Common myeloid progenitor, CD34-positive (primary cell): ENCODE results near the gene LRP6.
"Not testable (repeated sequence)": the region's sequence is repeated elsewhere in the genome, so short reads cannot be mapped to it uniquely, and the experiment has no call there.

Source experiments
- CTCF ChIA-PET: fragments of 350-600 bp; sonication (Branson Sonifier 250); formaldehyde crosslinking; loops from one replicate; lab custom pipeline; 2021; ENCODE audit warnings: antibody characterized with exemption; lab: Charles Lee
- POLR2A ChIA-PET: fragments of 350-600 bp; sonication (Branson Sonifier 250); formaldehyde crosslinking; loops from one replicate; lab custom pipeline; 2021; ENCODE audit warnings: antibody characterized with exemption; lab: Charles Lee
- DNase-seq, 3 donors: peaks; one replicate each; pipeline versions ENCODE4 v3.0.0 to v3.0.0-alpha.2; 2013
- H3K27ac ChIP-seq, 2 experiments: 1 replicate in 1 of 2; 2 replicates in 1 of 2; pipeline ENCODE4 v1.7.0; 2013; ENCODE audit warnings: inconsistent platforms in 2 of 2, low read length in 2 of 2, mild to moderate bottlenecking in 2 of 2, low read depth in 1 of 2, moderate library complexity in 1 of 2; ENCODE audit not compliant: severe bottlenecking in 2 of 2, insufficient read depth in 1 of 2, poor library complexity in 1 of 2
- H3K27me3 ChIP-seq, 5 experiments: replicated peaks in 2 of 5; 1 replicate in 3 of 5; 2 replicates in 2 of 5; pipeline versions ENCODE4 v1.6.1 to v1.7.0; 2013; ENCODE audit warnings: low read length in 4 of 5, mild to moderate bottlenecking in 2 of 5, moderate library complexity in 2 of 5, inconsistent platforms in 1 of 5; ENCODE audit not compliant: insufficient read depth in 5 of 5, control insufficient read depth in 4 of 5
- H3K36me3 ChIP-seq, 4 experiments: 1 replicate in 2 of 4; 2 replicates in 2 of 4; pipeline versions ENCODE4 v1.6.1 to v1.7.0; 2013; ENCODE audit warnings: low read length in 3 of 4, control low read depth in 1 of 4, mild to moderate bottlenecking in 1 of 4; ENCODE audit not compliant: control insufficient read depth in 4 of 4, insufficient read depth in 4 of 4
- H3K4me1 ChIP-seq, 4 experiments: 1 replicate in 3 of 4; 2 replicates in 1 of 4; pipeline versions ENCODE4 v1.6.1 to v1.7.1; 2013; ENCODE audit warnings: low read length in 3 of 4, mild to moderate bottlenecking in 3 of 4, control low read depth in 1 of 4, inconsistent platforms in 1 of 4, moderate library complexity in 1 of 4; ENCODE audit not compliant: control insufficient read depth in 4 of 4, insufficient read depth in 4 of 4; ENCODE audit errors: control extremely low read depth in 1 of 4
- H3K4me3 ChIP-seq, 7 experiments: 1 replicate in 4 of 7; 2 replicates in 3 of 7; pipeline versions ENCODE4 v1.5.1 to v1.7.0; 2013; ENCODE audit warnings: mild to moderate bottlenecking in 7 of 7, low read length in 6 of 7, moderate library complexity in 6 of 7, inconsistent platforms in 2 of 7, low read depth in 2 of 7, control low read depth in 1 of 7; ENCODE audit not compliant: insufficient read depth in 4 of 7, control insufficient read depth in 1 of 7; ENCODE audit errors: extremely low read depth in 1 of 7
- H3K9me3 ChIP-seq, 5 experiments: 1 replicate in 4 of 5; 2 replicates in 1 of 5; pipeline versions ENCODE4 v1.6.1 to v1.7.1; 2013; ENCODE audit warnings: low read length in 4 of 5, mild to moderate bottlenecking in 2 of 5, inconsistent platforms in 1 of 5, low read depth in 1 of 5, moderate library complexity in 1 of 5; ENCODE audit not compliant: control insufficient read depth in 4 of 5, insufficient read depth in 2 of 5; ENCODE audit errors: control extremely low read depth in 1 of 5
- whole genome bisulfite sequencing: methylation state at CpG from one replicate; pipeline ENCODE4 v1.1.5; 2013; ENCODE audit not compliant: insufficient coverage; 5-methylcytosine and 5-hydroxymethylcytosine counted together

Gene LRP6

DNA sequence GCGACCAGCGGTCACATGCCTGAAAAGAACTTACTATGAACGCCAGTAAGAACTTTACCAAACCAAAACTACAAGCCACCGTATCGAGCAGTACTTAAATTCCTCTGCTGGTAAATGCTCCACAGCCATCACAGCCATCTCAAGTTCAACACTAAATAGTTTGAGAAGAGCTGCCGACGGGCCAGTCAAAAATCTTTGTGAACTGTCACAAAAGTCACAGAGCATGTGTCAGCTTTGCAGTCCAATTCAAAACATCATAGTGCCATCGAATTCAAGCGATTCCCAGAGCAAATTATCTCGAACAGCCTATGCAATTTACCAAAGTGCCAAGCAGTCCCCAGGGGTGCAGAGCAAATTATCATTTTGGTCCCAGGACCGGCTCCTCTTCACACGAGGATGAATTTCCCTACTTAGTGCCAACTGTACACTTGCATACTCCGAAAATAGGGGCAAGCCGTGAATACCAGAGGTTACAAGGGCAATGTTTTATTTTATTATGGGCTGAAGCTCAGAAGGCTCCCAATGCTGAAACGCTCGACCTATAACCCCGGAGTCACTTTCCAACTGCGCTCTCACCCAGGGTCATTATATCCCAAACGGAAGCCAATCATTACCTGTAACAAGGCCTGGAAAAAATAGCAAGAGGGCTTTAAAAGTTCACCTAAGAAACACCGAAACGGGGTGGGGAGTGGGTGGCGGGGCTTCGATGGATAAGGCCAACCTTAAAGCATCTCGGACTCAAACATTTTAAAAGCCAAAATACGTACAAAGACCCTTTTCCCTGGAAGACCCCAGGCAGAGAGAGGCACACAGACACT lies 1.1 kb downstream of the LRP6 start:
- Histone ChIP-seq H3K4me3 (peak overlapping the region; percentile 77 to 91 (median 84)), H3K4me1 (peaks cover 5 to 19% (median 12%) of the 10 kb centered on the region in 4 experiments), H3K36me3 (no peaks in the 10 kb centered on the region), H3K27me3 (peaks cover 0 to 4% (median 0%) of the 10 kb centered on the region in 5 experiments), H3K27ac (peak overlapping the region in 1 of 2 experiments; percentile 89), H3K9me3 (no peaks in the 10 kb centered on the region)
- CTCF ChIA-PET, result interaction anchor here (1.5 kb wide), 1 partner anchor 90 kb away, joined by 3 read pairs; no protein-coding TSS in a partner anchor
- WGBS, result 1% methylated on average over 20 of the region's 25 CpGs
- peak; percentile 32 to 56 (median 52) for DNase-seq
- POLR2A ChIA-PET, result interaction anchor here (0.9 kb wide), 1 partner anchor 450 kb away, joined by 3 read pairs; no protein-coding TSS in a partner anchor

DNA sequence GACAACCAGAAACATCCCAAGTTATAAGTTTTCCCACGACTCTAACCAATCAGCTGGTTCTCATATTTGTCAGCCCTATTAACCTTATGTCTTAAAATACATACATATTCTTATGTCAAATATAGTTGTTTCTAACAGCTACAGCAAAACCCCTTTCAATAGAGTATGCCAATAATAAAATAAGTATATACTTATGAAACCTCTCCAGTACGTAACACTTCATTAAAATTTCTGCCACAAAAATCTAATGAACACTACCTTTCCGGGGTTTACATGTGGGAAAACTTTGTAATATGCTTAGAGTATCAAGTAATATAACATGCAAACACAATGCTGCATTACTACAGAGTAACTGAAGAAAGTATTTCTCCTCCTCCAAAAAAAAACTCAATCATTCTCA lies 1.8 kb downstream of the LRP6 start:
- H3K27me3 ChIP-seq, result peaks cover 0 to 4% (median 0%) of the 10 kb centered on the region in 5 experiments
- WGBS, result no CpG with 5 or more reads among the region's 3 CpGs
- H3K36me3 ChIP-seq, result no peaks in the 10 kb centered on the region
- POLR2A ChIA-PET, result no interaction called here
- CTCF ChIA-PET, result interaction anchor here (1.5 kb wide), 1 partner anchor 90 kb away, joined by 3 read pairs; no protein-coding TSS in a partner anchor
- peaks cover 5 to 19% (median 12%) of the 10 kb centered on the region in 4 experiments for H3K4me1 ChIP-seq
- DNase-seq, result no peak
- H3K4me3 ChIP-seq, result peak overlapping the region in 6 of 7 experiments; percentile 77 to 89 (median 84)
- no peaks in the 10 kb centered on the region for H3K9me3 ChIP-seq
- no peak overlapping the region for H3K27ac ChIP-seq

DNA sequence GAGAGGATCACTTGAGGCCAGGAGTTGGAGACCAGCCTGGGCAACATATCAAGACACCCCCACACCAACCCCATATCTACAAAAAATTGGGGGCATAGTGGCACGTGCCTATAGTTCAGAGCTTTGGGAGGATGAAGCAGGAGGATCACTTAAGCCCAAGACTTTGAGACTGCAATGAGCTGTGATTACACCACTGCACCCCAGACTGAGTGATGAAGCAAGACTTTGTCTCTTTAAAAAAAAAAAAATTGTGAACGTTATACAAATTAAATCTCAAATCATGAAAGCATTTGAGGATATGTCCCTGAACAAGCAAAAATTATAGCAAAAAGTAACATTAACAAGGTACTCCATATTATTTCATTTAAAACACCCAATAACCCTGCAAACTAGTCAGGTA lies 2.9 kb downstream of the LRP6 start:
- H3K36me3 ChIP-seq, result no peaks in the 10 kb centered on the region
- H3K4me3 ChIP-seq, result no peak overlapping the region
- H3K27ac ChIP-seq, result no peak overlapping the region
- peaks cover 0 to 4% (median 0%) of the 10 kb centered on the region in 5 experiments for H3K27me3 ChIP-seq
- no peaks in the 10 kb centered on the region for H3K9me3 ChIP-seq
- ChIA-PET POLR2A (interaction anchor here (0.7 kb wide), 1 partner anchor 1090 kb away, joined by 3 read pairs; no protein-coding TSS in a partner anchor), CTCF (no interaction called here)
- 60% methylated on average over 1 of the region's 2 CpGs for WGBS
- no peak for DNase-seq
- peaks cover 5 to 19% (median 12%) of the 10 kb centered on the region in 4 experiments for H3K4me1 ChIP-seq

DNA sequence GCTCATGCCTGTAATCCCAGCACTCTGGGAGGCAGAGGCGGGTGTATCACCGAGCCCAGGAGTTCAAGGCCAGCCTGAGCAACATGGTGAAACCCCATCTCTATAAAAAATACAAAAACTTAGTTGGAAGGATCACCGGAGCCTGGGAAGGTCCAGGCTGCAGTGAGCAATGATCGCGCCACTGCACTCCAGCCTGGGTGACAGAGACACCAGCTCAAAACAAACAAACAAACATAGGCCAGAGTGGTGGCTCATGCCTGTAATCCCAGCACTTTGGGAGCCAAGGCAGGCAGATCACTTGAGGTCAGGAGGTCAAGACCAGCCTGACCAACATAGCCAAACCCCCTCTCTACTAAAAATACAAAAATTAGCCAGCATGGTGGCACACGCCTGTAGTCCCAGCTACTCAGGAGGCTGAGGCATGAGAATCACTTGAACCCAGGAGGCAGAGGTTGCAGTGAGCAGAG lies 10.5 kb downstream of the LRP6 start:
- POLR2A ChIA-PET, H3K9me3 ChIP-seq, DNase-seq, H3K4me3 ChIP-seq, H3K4me1 ChIP-seq, H3K27ac ChIP-seq, CTCF ChIA-PET, H3K36me3 ChIP-seq, H3K27me3 ChIP-seq: not testable (repeated sequence)
- 100% methylated on average over 3 of the region's 6 CpGs for WGBS

DNA sequence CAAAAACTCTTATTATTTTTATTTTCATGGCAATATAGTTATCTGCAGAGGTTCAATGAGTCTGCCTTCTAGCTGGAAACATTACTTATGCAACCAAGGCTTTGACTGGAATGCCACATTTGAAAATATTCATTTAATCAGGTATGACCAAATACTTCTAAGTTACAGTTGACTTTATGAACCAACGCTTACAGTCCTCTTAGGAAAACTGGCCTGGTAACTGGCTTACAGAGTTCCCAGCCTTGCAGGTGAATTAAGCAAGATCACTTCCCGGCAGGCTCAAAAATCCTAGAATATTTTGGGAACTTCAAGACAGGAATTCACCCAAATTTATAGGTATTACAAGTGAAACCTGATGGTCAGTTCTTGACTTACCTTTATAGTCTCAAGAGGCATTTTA lies 12.3 kb downstream of the LRP6 start:
- no peaks in the 10 kb centered on the region for H3K27me3 ChIP-seq
- WGBS, result 100% methylated on average over 2 of the region's 2 CpGs
- no peaks in the 10 kb centered on the region for H3K9me3 ChIP-seq
- CTCF ChIA-PET, result interaction anchor here (1.0 kb wide), 1 partner anchor 1255 kb away, joined by 3 read pairs; no protein-coding TSS in a partner anchor
- no peak overlapping the region for H3K4me3 ChIP-seq
- no peaks in the 10 kb centered on the region for H3K36me3 ChIP-seq
- peaks cover 0 to 8% (median 2%) of the 10 kb centered on the region in 4 experiments for H3K4me1 ChIP-seq
- POLR2A ChIA-PET, result no interaction called here
- H3K27ac ChIP-seq, result no peak overlapping the region
- no peak for DNase-seq

DNA sequence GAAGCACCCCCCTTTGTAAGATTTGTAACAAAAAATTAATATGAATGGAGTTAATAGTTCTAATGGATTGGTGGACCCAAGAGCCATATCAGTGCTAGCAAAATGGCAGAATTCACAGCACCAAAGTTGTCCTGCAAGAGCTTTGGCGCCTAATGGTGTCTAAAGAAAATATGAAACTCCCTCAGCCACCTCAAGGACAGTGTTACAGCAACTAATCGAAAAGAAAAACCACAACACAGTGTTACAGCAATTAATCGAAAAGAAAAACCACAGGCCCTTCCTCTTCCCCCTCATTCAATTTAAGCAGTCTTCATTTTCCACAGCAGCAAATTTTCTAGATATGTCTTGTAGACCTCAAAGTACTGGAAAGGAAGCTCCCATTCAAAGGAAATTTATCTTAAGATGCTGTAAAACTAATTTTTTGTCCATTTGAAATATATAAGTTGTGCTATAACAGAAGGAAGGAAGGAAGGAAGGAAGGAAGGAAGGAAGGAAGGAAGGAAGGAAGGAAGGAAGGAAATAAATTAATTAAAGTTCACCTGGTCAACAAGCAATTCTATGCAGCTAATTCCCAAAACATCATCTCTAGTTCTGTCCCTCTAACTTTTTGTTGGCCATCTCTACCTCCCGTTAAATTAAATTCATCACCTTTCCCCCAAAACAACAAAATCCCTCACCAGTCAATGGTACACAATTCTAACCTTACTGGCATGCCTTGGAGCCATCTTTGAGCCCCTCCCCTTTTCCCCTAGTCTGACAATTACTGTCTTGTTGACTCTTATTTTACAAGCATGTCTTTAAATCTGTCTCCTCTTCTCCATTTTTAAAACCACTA lies 17.4 kb downstream of the LRP6 start:
- H3K4me1 ChIP-seq, result peaks cover 0 to 14% (median 2%) of the 10 kb centered on the region in 4 experiments
- DNase-seq, result peak in 2 of 3 donors; percentile 11 to 17
- H3K27ac ChIP-seq, result no peak overlapping the region
- CTCF ChIA-PET, result interaction anchor here (0.6 to 0.7 kb wide), 2 partner anchors 10 to 135 kb away, joined by 3 to 4 read pairs; no protein-coding TSS in a partner anchor
- H3K27me3 ChIP-seq, result no peaks in the 10 kb centered on the region
- no peaks in the 10 kb centered on the region for H3K9me3 ChIP-seq
- 100% methylated on average over 2 of the region's 4 CpGs for WGBS
- POLR2A ChIA-PET, result no interaction called here
- H3K36me3 ChIP-seq, result no peaks in the 10 kb centered on the region
- no peak overlapping the region for H3K4me3 ChIP-seq
